H9 (cell line): ENCODE measurements around the gene GH2. TPM values are rescaled to one million over a fixed set of nuclear protein-coding genes. Genes with fewer than 3 reads are reported as not detected.
"Not testable (repeated sequence)": the region's sequence is repeated elsewhere in the genome, so short reads cannot be mapped to it uniquely, and the experiment has no call there.

Source experiments
- DNase-seq: peaks from one replicate; pipeline ENCODE4 v3.0.0-alpha.2; 2017
- H2AFZ ChIP-seq: one replicate; pipeline ENCODE4 v1.6.1; 2013; ENCODE audit warnings: mild to moderate bottlenecking, low read length, control low read depth, moderate library complexity
- H2AK5ac ChIP-seq: 2 replicates; pipeline ENCODE4 v1.6.1; 2013; ENCODE audit warnings: low read length, control low read depth, mixed read lengths; ENCODE audit not compliant: insufficient read length
- H2BK120ac ChIP-seq: one replicate; pipeline ENCODE4 v1.6.1; 2013; ENCODE audit warnings: low read depth, mild to moderate bottlenecking, low read length, control low read depth, inconsistent platforms; ENCODE audit not compliant: poor library complexity, severe bottlenecking
- H2BK12ac ChIP-seq: 2 replicates; pipeline ENCODE4 v1.6.1; 2013; ENCODE audit warnings: low read length, control low read depth, mixed read lengths, low read depth; ENCODE audit not compliant: insufficient read length
- H2BK15ac ChIP-seq: 2 replicates; pipeline ENCODE4 v1.6.1; 2013; ENCODE audit warnings: low read depth, low read length, control low read depth
- H2BK20ac ChIP-seq: one replicate; pipeline ENCODE4 v1.6.1; 2013; ENCODE audit warnings: low read depth, mild to moderate bottlenecking, low read length, control low read depth, inconsistent platforms; ENCODE audit not compliant: poor library complexity, severe bottlenecking
- H2BK5ac ChIP-seq: 2 replicates; pipeline ENCODE4 v1.6.1; 2013; ENCODE audit warnings: low read length, control low read depth, mixed read lengths; ENCODE audit not compliant: insufficient read length
- H3K14ac ChIP-seq: 2 replicates; pipeline ENCODE4 v1.6.1; 2013; ENCODE audit warnings: low read length, control low read depth; ENCODE audit not compliant: insufficient read depth
- H3K18ac ChIP-seq: 2 replicates; pipeline ENCODE4 v1.6.1; 2013; ENCODE audit warnings: low read depth, mild to moderate bottlenecking, mixed read lengths, low read length, control low read depth; ENCODE audit not compliant: insufficient read length
- H3K23ac ChIP-seq: 2 replicates; pipeline ENCODE4 v1.6.1; 2013; ENCODE audit warnings: low read length, control low read depth, mixed read lengths, low read depth; ENCODE audit not compliant: insufficient read length
- H3K23me2 ChIP-seq: 2 replicates; pipeline ENCODE4 v1.6.1; 2013; ENCODE audit warnings: low read depth, mild to moderate bottlenecking, mixed read lengths, low read length, control low read depth; ENCODE audit not compliant: insufficient read length, poor library complexity, severe bottlenecking
- H3K27ac ChIP-seq: 2 replicates; pipeline ENCODE4 v1.5.1; 2013; ENCODE audit warnings: low read length, control low read depth, mixed read lengths, low read depth; ENCODE audit not compliant: insufficient read length
- H3K27me3 ChIP-seq: 2 replicates; pipeline ENCODE4 v1.6.1; 2013; ENCODE audit warnings: low read length, control low read depth, inconsistent platforms; ENCODE audit not compliant: insufficient read depth
- H3K4ac ChIP-seq: 2 replicates; pipeline ENCODE4 v1.6.1; 2013; ENCODE audit warnings: low read depth, mild to moderate bottlenecking, control low read depth, inconsistent platforms, low read length, moderate library complexity
- H3K4me1 ChIP-seq: 2 replicates; pipeline ENCODE4 v1.6.1; 2013; ENCODE audit warnings: low read length, control low read depth, inconsistent platforms; ENCODE audit not compliant: insufficient read depth
- H3K4me2 ChIP-seq: 2 replicates; pipeline ENCODE4 v1.6.1; 2013; ENCODE audit warnings: low read length, control low read depth, mixed read lengths; ENCODE audit not compliant: insufficient read length, insufficient read depth
- H3K56ac ChIP-seq: 2 replicates; pipeline ENCODE4 v1.6.1; 2013; ENCODE audit warnings: low read depth, mild to moderate bottlenecking, mixed read lengths, low read length, control low read depth; ENCODE audit not compliant: insufficient read length
- H3K79me1 ChIP-seq: 2 replicates; pipeline ENCODE4 v1.6.1; 2013; ENCODE audit warnings: low read depth, mild to moderate bottlenecking, moderate library complexity, low read length, control low read depth, inconsistent platforms; ENCODE audit not compliant: insufficient read depth, poor library complexity, severe bottlenecking
- H3K79me2 ChIP-seq: 2 replicates; pipeline ENCODE4 v1.6.1; 2013; ENCODE audit warnings: low read length, control low read depth, inconsistent platforms; ENCODE audit not compliant: insufficient read depth
- H3K9ac ChIP-seq: 2 replicates; pipeline ENCODE4 v1.6.1; 2013; ENCODE audit warnings: low read length, control low read depth, mixed read lengths; ENCODE audit not compliant: insufficient read length; ENCODE audit errors: extremely low read depth
- H3K9me3 ChIP-seq: one replicate; pipeline ENCODE4 v1.6.1; 2013; ENCODE audit warnings: low read depth, low read length, inconsistent platforms; ENCODE audit not compliant: control insufficient read depth
- H3T11ph ChIP-seq: one replicate; pipeline ENCODE4 v1.6.1; 2013; ENCODE audit warnings: mild to moderate bottlenecking, low read length, control low read depth, inconsistent platforms
- H4K20me1 ChIP-seq: one replicate; pipeline ENCODE4 v1.6.1; 2013; ENCODE audit not compliant: control insufficient read depth, insufficient read length, insufficient read depth
- H4K5ac ChIP-seq: 2 replicates; pipeline ENCODE4 v1.6.1; 2013; ENCODE audit warnings: low read depth, mild to moderate bottlenecking, mixed read lengths, low read length, control low read depth; ENCODE audit not compliant: insufficient read length
- H4K8ac ChIP-seq: replicated peaks from 2 replicates; pipeline ENCODE4 v1.6.1; 2013; ENCODE audit warnings: low read length, control low read depth, mixed read lengths, low read depth; ENCODE audit not compliant: insufficient read length
- H4K91ac ChIP-seq: 2 replicates; pipeline ENCODE4 v1.6.1; 2013; ENCODE audit warnings: low read depth, mild to moderate bottlenecking, moderate library complexity, mixed read lengths, low read length, control low read depth; ENCODE audit not compliant: insufficient read length
- H3K27ac Mint-ChIP-seq, 3 experiments: 2 replicates in 2 of 3; 3 replicates in 1 of 3; pipeline ENCODE4 v1.8.0; 2020 to 2021; ENCODE audit warnings: mixed read lengths in 3 of 3, mild to moderate bottlenecking in 1 of 3, moderate library complexity in 1 of 3
- H3K27me3 Mint-ChIP-seq: 2 replicates; pipeline ENCODE4 v1.8.0; 2021; ENCODE audit warnings: low read depth, mild to moderate bottlenecking, moderate library complexity, mixed read lengths
- H3K36me3 Mint-ChIP-seq, 3 experiments: 2 replicates in 2 of 3; 3 replicates in 1 of 3; pipeline ENCODE4 v1.8.0; 2020 to 2021; ENCODE audit warnings: low read depth in 3 of 3, mixed read lengths in 3 of 3; ENCODE audit not compliant: insufficient read depth in 1 of 3
- H3K4me1 Mint-ChIP-seq, 2 experiments: 2 replicates each; pipeline ENCODE4 v1.8.0; 2020; ENCODE audit warnings: mixed read lengths in 2 of 2
- H3K4me3 Mint-ChIP-seq, 2 experiments: 2 replicates in 1 of 2; 3 replicates in 1 of 2; pipeline ENCODE4 v1.8.0; 2020 to 2021; ENCODE audit warnings: mild to moderate bottlenecking in 2 of 2, mixed read lengths in 2 of 2, moderate library complexity in 1 of 2
- H3K9me3 Mint-ChIP-seq, 2 experiments: 2 replicates in 1 of 2; 3 replicates in 1 of 2; pipeline ENCODE4 v1.8.0; 2020; ENCODE audit warnings: mild to moderate bottlenecking in 2 of 2, mixed read lengths in 2 of 2, moderate library complexity in 1 of 2
- whole genome bisulfite sequencing: extraction: QIAGEN DNeasy Blood & Tissue Kit; methylation state at CpG from one replicate; pipeline ENCODE4 v1.1.7; 2013; ENCODE audit warnings: missing lambda C conversion rate, low lambda C conversion rate, mixed read lengths; ENCODE audit not compliant: insufficient read length; ENCODE audit errors: extremely low coverage; 5-methylcytosine and 5-hydroxymethylcytosine counted together
- total RNA-seq: library from RNA; stranded (reverse); gene quantifications from 2 replicates; pipeline ENCODE4 v1.2.1, GENCODE V29; 2021
- TF ChIP-seq, protein P1 (sequence below): fragments of 200-600 bp; sonication (generic); conservative IDR thresholded peaks from 3 replicates; pipeline ENCODE4 v1.8.0; 2021; ENCODE audit warnings: antibody characterized with exemption, mild to moderate bottlenecking

Gene GH2
- total RNA-seq, 1 experiment from 2014 or later, result 0.77 TPM

DNA sequence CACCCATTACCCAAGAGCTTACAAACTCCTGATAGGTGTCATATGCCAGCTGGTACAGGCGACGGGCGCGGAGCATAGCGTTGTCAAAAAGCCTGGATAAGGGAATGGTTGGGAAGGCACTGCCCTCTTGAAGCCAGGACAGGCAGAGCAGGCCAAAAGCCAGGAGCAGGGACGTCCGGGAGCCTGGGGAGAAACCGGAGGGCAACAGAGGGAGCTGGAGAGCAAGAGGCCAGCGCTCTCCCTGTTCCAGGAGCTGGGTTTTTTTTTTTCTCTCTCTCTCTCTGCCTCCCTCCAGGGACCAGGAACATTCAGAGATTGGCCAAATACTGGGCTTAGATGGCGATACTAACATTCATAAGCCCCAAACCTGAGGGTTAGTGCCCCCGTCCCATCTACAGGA lies 407 bp downstream of the GH2 start:
- peaks cover 13 to 16% of the 10 kb centered on the region in 2 experiments for H3K4me1 Mint-ChIP-seq
- H3K14ac ChIP-seq, H2BK20ac ChIP-seq, H4K5ac ChIP-seq, H3K79me1 ChIP-seq, H4K91ac ChIP-seq, H3K4me3 Mint-ChIP-seq, H3K36me3 Mint-ChIP-seq, H2AK5ac ChIP-seq, H3K56ac ChIP-seq, H2BK5ac ChIP-seq, H3K4ac ChIP-seq, H2BK120ac ChIP-seq, H4K20me1 ChIP-seq, H3K4me1 ChIP-seq, H2BK12ac ChIP-seq, H3K23me2 ChIP-seq, H3K9me3 Mint-ChIP-seq, H3K23ac ChIP-seq, H3K27me3 Mint-ChIP-seq, H3K27ac ChIP-seq, H3K18ac ChIP-seq, H3T11ph ChIP-seq, H3K79me2 ChIP-seq, H3K27me3 ChIP-seq, H4K8ac ChIP-seq, H3K9me3 ChIP-seq, H2BK15ac ChIP-seq: not testable (repeated sequence)
- Histone ChIP-seq H2AFZ (peak overlapping the region; percentile 42), H3K9ac (peak overlapping the region; percentile 36), H3K4me2 (peak overlapping the region; percentile 20)
- WGBS, result no CpG with 5 or more reads among the region's 11 CpGs
- DNase-seq, result peak; percentile 95
- H3K27ac Mint-ChIP-seq, result peak overlapping the region in 1 of 3 experiments; percentile 76; a peak in 1 of 7 replicates
- TF ChIP-seq, protein P1, sequence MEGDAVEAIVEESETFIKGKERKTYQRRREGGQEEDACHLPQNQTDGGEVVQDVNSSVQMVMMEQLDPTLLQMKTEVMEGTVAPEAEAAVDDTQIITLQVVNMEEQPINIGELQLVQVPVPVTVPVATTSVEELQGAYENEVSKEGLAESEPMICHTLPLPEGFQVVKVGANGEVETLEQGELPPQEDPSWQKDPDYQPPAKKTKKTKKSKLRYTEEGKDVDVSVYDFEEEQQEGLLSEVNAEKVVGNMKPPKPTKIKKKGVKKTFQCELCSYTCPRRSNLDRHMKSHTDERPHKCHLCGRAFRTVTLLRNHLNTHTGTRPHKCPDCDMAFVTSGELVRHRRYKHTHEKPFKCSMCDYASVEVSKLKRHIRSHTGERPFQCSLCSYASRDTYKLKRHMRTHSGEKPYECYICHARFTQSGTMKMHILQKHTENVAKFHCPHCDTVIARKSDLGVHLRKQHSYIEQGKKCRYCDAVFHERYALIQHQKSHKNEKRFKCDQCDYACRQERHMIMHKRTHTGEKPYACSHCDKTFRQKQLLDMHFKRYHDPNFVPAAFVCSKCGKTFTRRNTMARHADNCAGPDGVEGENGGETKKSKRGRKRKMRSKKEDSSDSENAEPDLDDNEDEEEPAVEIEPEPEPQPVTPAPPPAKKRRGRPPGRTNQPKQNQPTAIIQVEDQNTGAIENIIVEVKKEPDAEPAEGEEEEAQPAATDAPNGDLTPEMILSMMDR, result peak; percentile 56
